Activated CD8-positive, alpha-beta T cell treated with anti-CD3 and anti-CD28 coated beads, Interleukin-2, amount 10 ng/mL, durations not matched to agents 7 days and 5 days (primary cell): ENCODE measurements around the gene FOXO3. TPM values are rescaled to one million over a fixed set of nuclear protein-coding genes. Genes with fewer than 3 reads are reported as not detected.
A peak's percentile ranks its signal among the peaks of the same experiment; 100 is the strongest.
"Not testable (repeated sequence)": the region's sequence is repeated elsewhere in the genome, so short reads cannot be mapped to it uniquely, and the experiment has no call there.

Experiments
- ATAC-seq: fragments of 150-1000 bp; cut with Tn5 transposase; one replicate; pipeline ENCODE4 v1.10.0; 2021; ENCODE audit warnings: moderate library complexity
- CTCF ChIA-PET: fragments of 350-600 bp; sonication (Branson Sonifier 250); formaldehyde crosslinking; loops from one replicate; lab custom pipeline; 2021; ENCODE audit warnings: antibody characterized with exemption; lab: Charles Lee
- POLR2A ChIA-PET: fragments of 350-600 bp; sonication (Branson Sonifier 250); formaldehyde crosslinking; loops from one replicate; lab custom pipeline; 2021; ENCODE audit warnings: antibody characterized with exemption; lab: Charles Lee
- DNase-seq: peaks from one replicate; pipeline ENCODE4 v3.0.0-alpha.2; 2020
- H3K27ac Mint-ChIP-seq: one replicate; pipeline ENCODE4 v1.8.0; 2021; ENCODE audit warnings: mild to moderate bottlenecking, mixed read lengths
- H3K27me3 Mint-ChIP-seq: one replicate; pipeline ENCODE4 v1.8.0; 2021; ENCODE audit warnings: low read depth, mixed read lengths
- H3K36me3 Mint-ChIP-seq: one replicate; pipeline ENCODE4 v1.8.0; 2021; ENCODE audit warnings: low read depth, mixed read lengths
- H3K4me1 Mint-ChIP-seq: one replicate; pipeline ENCODE4 v1.8.0; 2021; ENCODE audit warnings: low read depth, mixed read lengths
- H3K4me3 Mint-ChIP-seq: one replicate; pipeline ENCODE4 v1.8.0; 2021; ENCODE audit warnings: mild to moderate bottlenecking, mixed read lengths
- H3K9me3 Mint-ChIP-seq: one replicate; pipeline ENCODE4 v1.8.0; 2022; ENCODE audit warnings: mixed read lengths; ENCODE audit not compliant: insufficient read depth
- total RNA-seq, 2 experiments: library from RNA; stranded (reverse); gene quantifications; one replicate each; pipeline ENCODE4 v1.2.3, GENCODE V29; 2021

Gene FOXO3
- total RNA-seq, 2 experiments from 2014 or later, result 12.2 to 12.3 TPM

DNA sequence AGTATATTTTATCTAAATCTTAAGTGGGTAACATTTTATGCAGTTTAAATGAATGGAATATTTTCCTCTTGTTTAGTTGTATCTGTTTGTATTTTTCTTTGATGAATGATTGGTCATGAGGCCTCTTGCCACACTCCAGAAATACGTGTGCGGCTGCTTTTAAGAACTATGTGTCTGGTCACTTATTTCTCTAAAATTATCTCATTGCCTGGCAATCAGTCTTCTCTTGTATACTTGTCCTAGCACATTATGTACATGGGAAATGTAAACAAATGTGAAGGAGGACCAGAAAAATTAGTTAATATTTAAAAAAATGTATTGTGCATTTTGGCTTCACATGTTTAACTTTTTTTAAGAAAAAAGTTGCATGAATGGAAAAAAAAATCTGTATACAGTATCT is 123.3 kb downstream of the FOXO3 start:
- H3K36me3 Mint-ChIP-seq, DNase-seq, H3K9me3 Mint-ChIP-seq, H3K4me3 Mint-ChIP-seq, POLR2A ChIA-PET, ATAC-seq, H3K27me3 Mint-ChIP-seq, CTCF ChIA-PET, H3K27ac Mint-ChIP-seq: not testable (repeated sequence)
- H3K4me1 Mint-ChIP-seq, result peaks cover 19% of the 10 kb centered on the region

DNA sequence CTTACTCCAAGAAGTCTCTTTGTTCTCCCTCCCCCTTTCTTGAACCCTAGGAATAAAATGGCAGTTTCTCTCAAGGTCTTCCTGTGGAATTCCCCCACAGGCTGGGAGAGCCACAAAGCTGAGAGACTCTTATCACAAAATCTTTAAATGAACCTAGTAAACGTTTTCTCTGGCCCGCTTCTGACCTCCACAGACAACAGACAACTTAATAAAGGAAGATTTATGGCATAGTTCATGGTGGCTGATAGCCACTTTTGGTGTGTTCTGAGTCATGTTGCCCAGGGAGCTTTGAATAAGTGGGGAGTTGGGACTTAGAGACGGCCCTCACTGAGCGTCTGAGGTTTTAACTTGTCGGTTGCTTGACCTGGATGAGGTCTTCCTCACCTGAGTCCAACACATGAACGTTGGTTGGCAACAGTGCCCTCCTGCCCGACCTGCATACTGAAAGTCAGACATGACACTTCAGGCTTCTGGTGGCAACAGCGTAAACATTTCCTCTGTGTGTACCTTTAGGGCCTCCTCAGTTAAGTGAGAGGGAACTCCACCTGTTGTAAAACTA is 124.1 kb downstream of the FOXO3 start:
- ChIA-PET CTCF (interaction anchor here (1.3 kb wide), 1 partner anchor 20 kb away, joined by 3 read pairs; no protein-coding TSS in a partner anchor), POLR2A (no interaction called here)
- peak; percentile 15 for ATAC-seq
- Mint-ChIP-seq H3K36me3 (peaks cover 3% of the 10 kb centered on the region), H3K27me3 (no peaks in the 10 kb centered on the region), H3K4me3 (no peak overlapping the region), H3K9me3 (no peaks in the 10 kb centered on the region), H3K4me1 (peaks cover 19% of the 10 kb centered on the region), H3K27ac (no peak overlapping the region)
- no peak for DNase-seq

DNA sequence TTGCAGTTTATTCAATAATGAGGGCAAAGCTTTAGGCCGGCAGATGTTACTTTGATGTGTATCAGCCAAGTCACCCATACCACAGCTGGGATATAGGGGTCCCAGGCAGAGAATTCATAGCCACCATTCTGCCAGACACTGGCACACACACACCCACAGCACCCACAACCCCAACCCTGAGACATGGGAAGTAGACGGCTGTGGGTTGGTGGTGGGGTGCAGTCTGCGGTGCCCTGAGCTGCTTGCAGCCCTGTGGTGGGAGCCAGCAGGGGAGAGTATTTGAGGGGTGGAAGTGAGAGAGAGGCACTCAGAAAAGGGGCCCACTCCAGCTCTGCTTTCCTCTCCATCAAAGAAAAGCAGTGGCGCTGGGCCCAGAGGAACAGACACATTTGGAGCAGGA is 125.3 kb downstream of the FOXO3 start:
- Mint-ChIP-seq H3K9me3 (no peaks in the 10 kb centered on the region), H3K36me3 (peaks cover 3% of the 10 kb centered on the region), H3K27me3 (no peaks in the 10 kb centered on the region), H3K27ac (no peak overlapping the region), H3K4me3 (no peak overlapping the region), H3K4me1 (peaks cover 21% of the 10 kb centered on the region)
- DNase-seq (peak; percentile 29), ATAC-seq (peak; percentile 55)
- ChIA-PET CTCF (interaction anchor here (0.7 to 1.6 kb wide), 4 partner anchors 15 to 29 kb away, joined by 3 to 4 read pairs (median 3); no protein-coding TSS in a partner anchor), POLR2A (no interaction called here)

DNA sequence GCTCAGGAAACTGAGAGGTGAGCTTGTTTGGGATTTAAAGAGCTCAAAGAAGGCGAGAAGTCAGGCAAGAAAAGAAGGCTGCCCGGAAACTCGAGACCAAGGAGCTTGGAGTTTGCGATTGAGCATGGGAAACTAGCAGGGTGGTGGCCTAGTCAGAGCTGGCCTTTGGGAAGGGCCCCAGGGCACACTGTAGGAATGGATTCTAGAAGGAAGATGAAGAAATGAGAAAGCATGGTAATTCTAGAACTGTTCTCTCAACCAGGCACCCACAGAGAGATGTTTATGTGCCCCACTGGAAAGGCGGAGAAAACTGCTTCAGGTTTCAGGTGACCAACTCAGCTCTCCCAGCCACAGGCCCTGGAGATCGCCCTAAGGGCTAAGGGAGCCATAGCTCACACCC is 126.2 kb downstream of the FOXO3 start:
- peaks cover 3% of the 10 kb centered on the region for H3K36me3 Mint-ChIP-seq
- no peaks in the 10 kb centered on the region for H3K9me3 Mint-ChIP-seq
- ATAC-seq (no peak), DNase-seq (no peak)
- H3K27me3 Mint-ChIP-seq, result no peaks in the 10 kb centered on the region
- ChIA-PET POLR2A (interaction anchor here (0.6 kb wide), 1 partner anchor 72 kb away, joined by 4 read pairs; no protein-coding TSS in a partner anchor), CTCF (interaction anchor here (1.0 to 1.6 kb wide), 2 partner anchors 15 to 28 kb away, joined by 3 to 4 read pairs; no protein-coding TSS in a partner anchor)
- peaks cover 21% of the 10 kb centered on the region for H3K4me1 Mint-ChIP-seq
- H3K27ac Mint-ChIP-seq, result no peak overlapping the region
- H3K4me3 Mint-ChIP-seq, result no peak overlapping the region

DNA sequence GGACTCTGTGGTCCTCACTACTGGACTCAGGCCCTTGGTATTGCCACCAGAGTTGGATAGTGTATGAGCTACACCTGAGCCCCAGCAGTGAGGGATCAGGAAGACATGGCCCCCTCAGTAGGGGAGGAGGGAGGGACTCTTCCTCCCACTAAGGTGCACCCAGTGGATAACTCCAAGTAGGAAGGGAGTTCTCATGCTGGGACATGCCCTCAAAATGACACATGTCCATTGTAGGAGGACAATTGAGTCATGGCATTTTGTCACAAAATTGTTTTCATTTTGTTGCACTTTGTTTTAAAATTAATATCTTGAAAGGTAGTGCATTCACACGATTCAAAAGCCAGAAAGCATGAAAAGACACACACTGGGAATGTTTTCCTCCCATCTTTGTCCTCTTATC is 127.2 kb downstream of the FOXO3 start:
- Mint-ChIP-seq H3K9me3 (no peaks in the 10 kb centered on the region), H3K4me3 (no peak overlapping the region), H3K4me1 (peaks cover 21% of the 10 kb centered on the region), H3K27ac (no peak overlapping the region), H3K36me3 (peaks cover 3% of the 10 kb centered on the region), H3K27me3 (no peaks in the 10 kb centered on the region)
- CTCF ChIA-PET, result no interaction called here
- DNase-seq (no peak), ATAC-seq (no peak)
- POLR2A ChIA-PET, result no interaction called here

DNA sequence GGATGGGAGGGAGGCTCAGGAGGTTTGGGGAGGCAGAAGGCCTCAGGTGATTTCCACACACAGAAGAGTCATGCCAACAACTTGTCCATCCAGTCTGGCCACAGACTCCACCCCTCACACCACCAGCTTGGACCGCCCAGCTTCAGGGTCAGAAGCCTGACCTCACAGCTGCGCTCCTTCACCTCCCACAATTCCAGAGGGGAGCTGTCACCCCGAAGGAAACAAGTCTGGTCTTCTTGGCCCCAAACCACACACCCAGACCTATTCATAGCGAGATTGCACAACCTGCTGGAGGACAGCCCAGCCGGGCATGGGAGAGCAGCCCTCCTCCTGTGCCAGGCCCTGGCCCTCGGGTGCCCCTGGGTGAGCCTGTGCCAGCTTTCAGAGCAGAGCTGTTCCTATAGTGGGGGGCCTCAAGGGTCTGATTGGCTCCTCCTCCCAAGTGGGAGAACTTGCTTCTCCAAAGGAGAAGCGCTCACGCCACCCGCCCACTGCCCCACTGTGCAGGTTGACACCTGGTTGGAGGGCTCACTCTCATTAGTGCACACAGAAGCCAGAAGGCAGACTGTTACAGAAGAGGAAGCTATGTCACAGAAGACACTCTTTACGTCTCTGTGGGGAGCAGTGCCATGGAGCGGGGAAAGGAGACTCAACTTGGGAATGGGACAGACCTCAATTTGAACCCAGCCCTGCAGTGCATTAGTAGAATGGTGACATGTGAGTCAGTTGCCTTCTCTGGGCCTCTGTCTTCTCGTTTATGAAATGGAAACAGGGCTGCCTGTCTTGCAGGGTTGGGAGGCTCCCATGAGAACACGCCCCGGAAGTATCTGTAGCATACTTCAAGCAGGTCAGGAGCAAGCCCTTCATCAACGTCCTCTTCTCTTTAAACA is 128.8 kb downstream of the FOXO3 start:
- Mint-ChIP-seq H3K27ac (no peak overlapping the region), H3K9me3 (no peaks in the 10 kb centered on the region), H3K36me3 (peaks cover 3% of the 10 kb centered on the region), H3K4me3 (no peak overlapping the region), H3K27me3 (no peaks in the 10 kb centered on the region), H3K4me1 (peaks cover 20% of the 10 kb centered on the region)
- ChIA-PET CTCF (no interaction called here), POLR2A (no interaction called here)
- DNase-seq (no peak), ATAC-seq (no peak)

DNA sequence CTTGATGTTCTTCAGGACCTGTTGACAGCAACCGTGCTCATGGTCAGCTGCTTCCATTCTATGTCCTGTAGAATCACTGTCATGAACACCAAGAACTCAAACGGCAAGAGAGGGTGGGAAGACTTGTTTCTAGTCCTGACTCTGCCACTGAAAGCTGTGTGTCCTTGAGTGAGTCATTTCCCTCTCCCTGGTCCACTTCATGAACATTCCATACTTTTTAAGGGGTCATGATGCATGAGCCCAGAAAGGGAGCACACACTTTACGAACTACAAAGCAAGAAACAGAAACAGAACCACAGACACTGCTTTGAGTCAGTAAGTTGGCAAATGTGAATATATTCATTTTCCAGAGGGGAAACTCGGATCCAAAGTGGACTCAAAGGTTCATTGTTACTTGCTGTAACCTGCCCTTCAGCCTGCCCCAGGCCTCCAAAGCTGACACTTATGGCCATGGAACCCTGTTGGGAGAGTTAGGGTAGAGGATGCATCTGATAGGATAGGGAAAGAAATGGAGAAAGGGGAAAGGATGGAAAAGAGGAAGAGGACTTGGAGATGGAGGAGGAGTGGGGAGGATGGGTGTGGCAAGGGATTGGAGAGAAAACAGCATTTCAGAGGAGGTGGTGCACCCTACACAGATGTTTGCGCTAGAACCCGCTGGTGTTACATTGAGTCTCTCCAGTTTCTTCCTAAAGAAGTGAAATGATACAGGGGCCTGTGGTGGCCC is 129.8 kb downstream of the FOXO3 start:
- peaks cover 3% of the 10 kb centered on the region for H3K36me3 Mint-ChIP-seq
- peaks cover 11% of the 10 kb centered on the region for H3K4me1 Mint-ChIP-seq
- ATAC-seq (no peak), DNase-seq (no peak)
- H3K27me3 Mint-ChIP-seq, result no peaks in the 10 kb centered on the region
- no peak overlapping the region for H3K4me3 Mint-ChIP-seq
- CTCF ChIA-PET, result no interaction called here
- H3K9me3 Mint-ChIP-seq, result no peaks in the 10 kb centered on the region
- H3K27ac Mint-ChIP-seq, result no peak overlapping the region
- POLR2A ChIA-PET, result interaction anchor here (0.6 kb wide), 1 partner anchor 40 kb away, joined by 3 read pairs; no protein-coding TSS in a partner anchor

DNA sequence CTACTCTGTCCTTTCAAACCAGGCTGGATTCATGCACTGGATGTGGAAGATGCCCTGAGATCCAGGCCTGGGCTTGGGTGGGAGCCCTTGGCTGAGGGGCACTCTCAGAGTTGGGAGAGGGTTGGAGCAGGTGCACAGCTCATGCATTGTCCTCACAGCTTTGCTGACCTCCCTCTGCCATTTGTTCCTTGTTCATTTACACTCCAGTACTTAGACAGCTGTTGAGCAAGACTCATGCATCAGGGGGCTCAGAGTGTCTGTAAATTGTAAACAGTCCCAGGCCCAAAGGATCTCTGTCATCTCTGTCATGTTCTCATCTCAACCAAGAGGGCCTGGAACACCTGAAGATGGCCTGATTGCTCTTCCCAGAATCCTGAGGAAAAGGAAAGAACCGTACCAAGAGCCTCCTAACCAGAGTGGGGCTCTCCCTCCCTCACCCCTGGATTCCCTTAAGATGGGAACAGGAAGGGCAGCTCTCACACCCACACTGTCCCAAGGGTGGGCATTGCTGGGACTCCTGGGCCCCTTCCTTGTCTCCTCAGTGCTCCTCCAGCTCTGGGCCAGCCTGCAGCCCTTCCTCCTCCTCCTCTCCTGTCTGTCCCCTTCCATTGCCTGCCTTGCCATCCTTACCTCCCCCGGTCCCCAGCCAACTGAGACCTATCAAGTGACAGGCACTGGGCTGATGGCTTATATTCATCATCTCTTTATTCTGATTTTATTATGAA is 132.9 kb downstream of the FOXO3 start:
- no peak overlapping the region for H3K4me3 Mint-ChIP-seq
- POLR2A ChIA-PET, result no interaction called here
- DNase-seq (no peak), ATAC-seq (no peak)
- peaks cover 2% of the 10 kb centered on the region for H3K4me1 Mint-ChIP-seq
- CTCF ChIA-PET, result no interaction called here
- H3K27ac Mint-ChIP-seq, result no peak overlapping the region
- H3K27me3 Mint-ChIP-seq, result no peaks in the 10 kb centered on the region
- no peaks in the 10 kb centered on the region for H3K9me3 Mint-ChIP-seq
- no peaks in the 10 kb centered on the region for H3K36me3 Mint-ChIP-seq

DNA sequence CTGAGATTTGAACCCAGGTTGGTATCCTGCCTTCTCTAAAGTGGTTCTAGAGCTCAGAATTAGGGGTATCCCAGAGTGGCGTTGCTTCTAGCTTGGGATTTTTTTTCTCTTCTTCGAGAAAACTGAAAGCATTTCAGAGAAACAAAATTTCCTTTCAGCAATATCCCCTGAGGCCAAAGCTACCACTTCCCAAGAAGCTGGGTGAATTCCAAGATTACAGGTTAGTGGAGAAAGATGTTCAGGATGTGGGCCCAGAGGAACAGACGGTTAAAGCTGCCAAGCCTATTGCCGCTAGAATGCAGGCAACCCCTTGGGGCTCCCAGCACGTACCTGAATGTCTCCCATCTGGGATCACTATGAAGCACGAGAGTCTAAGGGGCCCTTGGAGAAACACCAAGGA is 134.1 kb downstream of the FOXO3 start:
- DNase-seq (no peak), ATAC-seq (no peak)
- ChIA-PET CTCF (no interaction called here), POLR2A (no interaction called here)
- peaks cover 2% of the 10 kb centered on the region for H3K4me1 Mint-ChIP-seq
- H3K4me3 Mint-ChIP-seq, result no peak overlapping the region
- no peak overlapping the region for H3K27ac Mint-ChIP-seq
- no peaks in the 10 kb centered on the region for H3K36me3 Mint-ChIP-seq
- no peaks in the 10 kb centered on the region for H3K27me3 Mint-ChIP-seq
- H3K9me3 Mint-ChIP-seq, result no peaks in the 10 kb centered on the region

DNA sequence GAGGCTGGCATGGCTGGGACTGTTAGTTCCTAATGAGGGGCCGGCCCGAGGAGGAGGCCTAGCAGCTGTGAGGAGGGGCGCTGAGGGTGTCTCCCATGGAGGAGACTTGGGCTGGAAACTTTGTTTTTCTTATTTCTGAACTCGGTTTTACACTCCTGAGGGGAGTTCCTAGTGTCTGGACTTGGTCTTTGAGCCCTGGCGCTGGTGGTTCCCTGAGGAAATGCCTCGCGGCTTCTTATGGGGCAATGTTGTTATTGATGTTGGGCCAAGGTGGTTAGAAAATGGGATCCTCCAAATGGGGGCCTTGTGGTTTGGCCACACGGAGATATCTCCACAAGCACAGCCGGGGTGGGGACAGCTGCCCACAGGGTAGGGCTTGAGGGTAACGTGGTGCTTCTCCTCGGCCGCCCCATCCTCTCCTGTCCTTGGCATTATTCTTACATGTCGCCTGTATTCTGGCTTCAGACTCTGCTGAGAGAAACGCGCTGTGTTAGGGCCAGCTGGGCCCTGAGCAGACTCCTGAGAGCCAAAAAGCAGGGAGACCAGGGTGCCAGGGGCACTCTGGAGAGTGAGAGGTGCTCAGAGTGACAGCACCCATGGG is 136.9 kb downstream of the FOXO3 start:
- Mint-ChIP-seq H3K36me3 (peaks cover 4% of the 10 kb centered on the region), H3K27ac (no peak overlapping the region), H3K4me3 (no peak overlapping the region), H3K9me3 (peaks cover 9% of the 10 kb centered on the region), H3K4me1 (no peaks in the 10 kb centered on the region), H3K27me3 (no peaks in the 10 kb centered on the region)
- ATAC-seq (no peak), DNase-seq (no peak)
- CTCF ChIA-PET, result no interaction called here
- POLR2A ChIA-PET, result no interaction called here

DNA sequence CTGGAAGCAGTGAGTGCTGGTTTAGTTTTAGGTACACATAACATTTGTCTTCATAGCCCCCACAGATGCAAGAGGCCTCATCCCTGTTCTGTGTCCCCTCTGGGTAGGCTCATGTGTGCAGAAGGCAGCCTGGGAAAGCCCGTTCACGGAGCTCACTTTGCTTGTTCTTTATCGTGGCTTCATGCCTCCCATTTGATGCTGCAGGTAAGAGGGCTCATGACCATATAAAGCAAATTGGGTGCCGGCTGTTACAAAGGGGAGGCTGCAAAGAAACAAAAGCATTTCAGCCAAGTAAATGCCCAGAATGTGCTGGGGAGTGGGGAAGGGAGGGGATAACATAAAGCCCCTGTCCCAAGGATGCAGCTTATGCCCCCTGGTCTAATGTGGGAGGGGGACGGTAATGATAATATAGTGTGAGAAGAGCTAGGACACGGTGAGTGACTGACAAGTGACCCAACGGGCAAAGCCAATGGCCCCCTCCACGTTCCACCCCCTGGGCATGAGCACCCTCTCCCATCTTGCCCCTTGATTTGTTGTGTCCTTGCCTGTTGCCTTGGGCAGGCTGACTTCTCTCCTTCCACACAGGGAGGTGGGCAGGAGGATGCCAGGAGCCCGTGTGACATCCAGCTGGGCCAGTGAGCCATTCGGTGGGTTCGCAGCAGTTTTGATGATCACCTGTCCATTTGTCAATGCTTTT is 138.0 kb downstream of the FOXO3 start:
- Mint-ChIP-seq H3K27me3 (no peaks in the 10 kb centered on the region), H3K36me3 (peaks cover 4% of the 10 kb centered on the region), H3K4me1 (peaks cover 2% of the 10 kb centered on the region), H3K4me3 (no peak overlapping the region), H3K27ac (no peak overlapping the region), H3K9me3 (peaks cover 18% of the 10 kb centered on the region)
- DNase-seq (no peak), ATAC-seq (no peak)
- CTCF ChIA-PET, result no interaction called here
- POLR2A ChIA-PET, result no interaction called here
